Activated CD4-positive, alpha-beta T cell treated with anti-CD3 and anti-CD28 coated beads for 36 hours (primary cell): Measurements from ENCODE around the gene TMEM43. TPM values are rescaled to one million over a fixed set of nuclear protein-coding genes. Genes with fewer than 3 reads are reported as not detected.
A peak's percentile ranks its signal among the peaks of the same experiment; 100 is the strongest.

Experiments
- ATAC-seq: fragments of 200-7000 bp; cut with Tn5 transposase; one replicate; pipeline ENCODE4 v1.10.0; 2021; ENCODE audit warnings: mild to moderate bottlenecking, moderate library complexity
- CTCF ChIA-PET: fragments of 350-600 bp; sonication (Branson Sonifier 250); formaldehyde crosslinking; loops from one replicate; lab custom pipeline; 2021; ENCODE audit warnings: antibody characterized with exemption; lab: Charles Lee
- POLR2A ChIA-PET: fragments of 350-600 bp; sonication (Branson Sonifier 250); formaldehyde crosslinking; loops from one replicate; lab custom pipeline; 2021; ENCODE audit warnings: antibody characterized with exemption, inconsistent platforms; lab: Charles Lee
- DNase-seq: peaks from one replicate; pipeline ENCODE4 v3.0.0-alpha.2; 2020
- H3K27ac Mint-ChIP-seq: one replicate; pipeline ENCODE4 v1.8.0; 2021; ENCODE audit warnings: mixed read lengths
- H3K27me3 Mint-ChIP-seq: one replicate; pipeline ENCODE4 v1.8.0; 2021; ENCODE audit warnings: mixed read lengths
- H3K36me3 Mint-ChIP-seq: one replicate; pipeline ENCODE4 v1.8.0; 2021; ENCODE audit warnings: low read depth, mixed read lengths
- H3K4me1 Mint-ChIP-seq: one replicate; pipeline ENCODE4 v1.8.0; 2021; ENCODE audit warnings: mixed read lengths
- H3K4me3 Mint-ChIP-seq: one replicate; pipeline ENCODE4 v1.8.0; 2021; ENCODE audit warnings: mild to moderate bottlenecking, moderate library complexity, mixed read lengths
- H3K9me3 Mint-ChIP-seq: one replicate; pipeline ENCODE4 v1.8.0; 2021; ENCODE audit warnings: low read depth, mixed read lengths
- intact Hi-C, 2 experiments: fragments of 100-400 bp; cut with DNase I in 1 of 2; cut with micrococcal nuclease in 1 of 2; formaldehyde crosslinking; loops; one replicate each; pipeline versions ENCODE4 v1.14.2 to v1.15.1; 2022 to 2024; cut with DNase I, micrococcal nuclease
- total RNA-seq, 2 experiments: library from RNA; stranded (reverse); gene quantifications; one replicate each; pipeline ENCODE4 v1.2.3, GENCODE V29; 2021

Gene TMEM43
- total RNA-seq, 2 experiments from 2014 or later, result 28.3 to 28.5 TPM

GRCh38 chr3:14122301-14122700, 2.6 kb upstream of the TMEM43 start:
- H3K36me3 Mint-ChIP-seq, result peaks cover 40% of the 10 kb centered on the region

GRCh38 chr3:14123308-14124222, 1.3 kb upstream of the TMEM43 start:
- peaks cover 63% of the 10 kb centered on the region for H3K4me1 Mint-ChIP-seq
- H3K9me3 Mint-ChIP-seq, result peaks cover 3% of the 10 kb centered on the region
- no peaks in the 10 kb centered on the region for H3K27me3 Mint-ChIP-seq
- H3K4me3 Mint-ChIP-seq, result peak overlapping the region; percentile 96
- peak overlapping the region; percentile 89 for H3K27ac Mint-ChIP-seq
- CTCF ChIA-PET, result interaction anchor here (0.6 to 2.6 kb wide), 4 partner anchors 10 to 278 kb away, joined by 3 to 8 read pairs (median 4); no protein-coding TSS in a partner anchor
- intact Hi-C loops, result loop anchor here (1.0 to 10.0 kb wide), 11 partner anchors 21 to 1111 kb away; partner anchors contain the start of genes LSM3 (in 2 of the 2), XPC (in 2 of the 2), CCDC174 (in 1 of the 2) and MRPS25 (in 1 of the 2)
- POLR2A ChIA-PET, result interaction anchor here (0.6 to 3.6 kb wide), 3 partner anchors 41 to 227 kb away, joined by 3 to 34 read pairs (median 3); partner anchors contain the start of genes LSM3 and XPC
- peaks cover 52% of the 10 kb centered on the region for H3K36me3 Mint-ChIP-seq
- DNase-seq (no peak), ATAC-seq (no peak)

More at GRCh38 chr3:14122301-14122700, 2.6 kb upstream of the TMEM43 start:
- Mint-ChIP-seq H3K27ac (peak overlapping the region; percentile 65), H3K27me3 (no peaks in the 10 kb centered on the region), H3K9me3 (no peaks in the 10 kb centered on the region), H3K4me1 (peaks cover 50% of the 10 kb centered on the region), H3K4me3 (peak overlapping the region; percentile 50)
- intact Hi-C loops, result loop anchor here in 1 of 2 experiments (5.0 to 10.0 kb wide), 4 partner anchors 470 to 1110 kb away; partner anchors contain the start of genes MRPS25 and NUP210
- ATAC-seq (no peak), DNase-seq (no peak)
- CTCF ChIA-PET, result interaction anchor here (1.7 kb wide), 1 partner anchor 22 kb away, joined by 5 read pairs; no protein-coding TSS in a partner anchor
- POLR2A ChIA-PET, result interaction anchor here (0.6 to 1.0 kb wide), 2 partner anchors 35 to 56 kb away, joined by 3 to 4 read pairs; partner anchors contain the start of genes LSM3 and XPC

GRCh38 chr3:14124223-14124614, 633 bp upstream of the TMEM43 start:
- intact Hi-C loops, result loop anchor here (1.0 to 10.0 kb wide), 11 partner anchors 20 to 1112 kb away; partner anchors contain the start of genes LSM3 (in 2 of the 2), XPC (in 2 of the 2), CCDC174 (in 1 of the 2) and MRPS25 (in 1 of the 2)
- peak overlapping the region; percentile 89 for H3K27ac Mint-ChIP-seq
- H3K9me3 Mint-ChIP-seq, result peaks cover 3% of the 10 kb centered on the region
- peaks cover 65% of the 10 kb centered on the region for H3K4me1 Mint-ChIP-seq
- H3K27me3 Mint-ChIP-seq, result no peaks in the 10 kb centered on the region
- peak overlapping the region; percentile 96 for H3K4me3 Mint-ChIP-seq
- H3K36me3 Mint-ChIP-seq, result peaks cover 57% of the 10 kb centered on the region
- POLR2A ChIA-PET, result interaction anchor here (1.0 to 3.6 kb wide), 5 partner anchors 10 to 308 kb away, joined by 3 to 34 read pairs (median 3); partner anchors contain the start of genes LSM3 and XPC
- CTCF ChIA-PET, result interaction anchor here (1.0 to 2.6 kb wide), 3 partner anchors 10 to 228 kb away, joined by 4 to 9 read pairs (median 8); no protein-coding TSS in a partner anchor
- DNase-seq (peak; percentile 68), ATAC-seq (peak; percentile 15)

- POLR2A ChIA-PET, result interaction anchor here (1.0 to 3.6 kb wide), 6 partner anchors 9 to 645 kb away, joined by 3 to 34 read pairs (median 4); partner anchors contain the start of genes HDAC11, LSM3 and XPC
- ATAC-seq, result peak; percentile 62
- peaks cover 61% of the 10 kb centered on the region for H3K36me3 Mint-ChIP-seq
- CTCF ChIA-PET, result interaction anchor here (0.6 to 2.6 kb wide), 8 partner anchors 11 to 307 kb away, joined by 3 to 9 read pairs (median 4); partner anchors contain the start of gene LSM3
- DNase-seq, result peak; percentile 82
- H3K4me3 Mint-ChIP-seq, result peak overlapping the region; percentile 96
- H3K27me3 Mint-ChIP-seq, result no peaks in the 10 kb centered on the region
- H3K4me1 Mint-ChIP-seq, result peaks cover 59% of the 10 kb centered on the region
- intact Hi-C loops, result loop anchor here (1.0 to 10.0 kb wide), 6 partner anchors 19 to 701 kb away; partner anchors contain the start of genes HDAC11 (in 1 of the 2) and NUP210 (in 1 of the 2)
- H3K9me3 Mint-ChIP-seq, result peaks cover 3% of the 10 kb centered on the region
- H3K27ac Mint-ChIP-seq, result peak overlapping the region; percentile 90
These were observed 553 bp downstream of the TMEM43 start for GRCh38 chr3:14125193-14126016.

GRCh38 chr3:14126017-14126886, 1.4 kb downstream of the TMEM43 start:
- ChIA-PET CTCF (interaction anchor here (1.3 to 2.0 kb wide), 3 partner anchors 17 to 230 kb away, joined by 5 to 9 read pairs (median 6); partner anchors contain the start of gene LSM3), POLR2A (interaction anchor here (1.8 to 3.6 kb wide), 3 partner anchors 16 to 646 kb away, joined by 4 to 34 read pairs (median 9); partner anchors contain the start of genes HDAC11, LSM3 and XPC)
- ATAC-seq (no peak), DNase-seq (no peak)
- Mint-ChIP-seq H3K27ac (peak overlapping the region; percentile 90), H3K36me3 (peaks cover 58% of the 10 kb centered on the region), H3K9me3 (peaks cover 3% of the 10 kb centered on the region), H3K4me1 (peaks cover 56% of the 10 kb centered on the region), H3K27me3 (no peaks in the 10 kb centered on the region), H3K4me3 (peak overlapping the region; percentile 96)
- intact Hi-C loops, result loop anchor here in 1 of 2 experiments (5.0 to 10.0 kb wide), 2 partner anchors 644 to 701 kb away; partner anchors contain the start of genes HDAC11 and NUP210

- intact Hi-C loops, result loop anchor here in 1 of 2 experiments (5.0 to 10.0 kb wide), 2 partner anchors 645 to 702 kb away; partner anchors contain the start of genes HDAC11 and NUP210
- no peaks in the 10 kb centered on the region for H3K27me3 Mint-ChIP-seq
- peaks cover 49% of the 10 kb centered on the region for H3K4me1 Mint-ChIP-seq
- no peak for ATAC-seq
- H3K4me3 Mint-ChIP-seq, result peak overlapping the region; percentile 96
- ChIA-PET POLR2A (interaction anchor here (3.6 kb wide), 1 partner anchor 51 kb away, joined by 34 read pairs; the partner anchor contains the start of genes LSM3 and XPC), CTCF (no interaction called here)
- H3K9me3 Mint-ChIP-seq, result peaks cover 3% of the 10 kb centered on the region
- H3K27ac Mint-ChIP-seq, result no peak overlapping the region
- peaks cover 58% of the 10 kb centered on the region for H3K36me3 Mint-ChIP-seq
- no peak for DNase-seq
These were observed 2.1 kb downstream of the TMEM43 start for GRCh38 chr3:14126887-14127505.

GRCh38 chr3:14127516-14128161, 2.8 kb downstream of the TMEM43 start:
- POLR2A ChIA-PET, result no interaction called here
- intact Hi-C loops, result loop anchor here in 1 of 2 experiments (5.0 to 10.0 kb wide), 2 partner anchors 645 to 703 kb away; partner anchors contain the start of genes HDAC11 and NUP210
- CTCF ChIA-PET, result no interaction called here
- H3K9me3 Mint-ChIP-seq, result peaks cover 3% of the 10 kb centered on the region
- peaks cover 57% of the 10 kb centered on the region for H3K36me3 Mint-ChIP-seq
- no peaks in the 10 kb centered on the region for H3K27me3 Mint-ChIP-seq
- no peak overlapping the region for H3K27ac Mint-ChIP-seq
- DNase-seq (no peak), ATAC-seq (no peak)
- H3K4me3 Mint-ChIP-seq, result no peak overlapping the region
- H3K4me1 Mint-ChIP-seq, result peaks cover 42% of the 10 kb centered on the region

- ChIA-PET CTCF (interaction anchor here (1.7 kb wide), 1 partner anchor 14 kb away, joined by 5 read pairs; no protein-coding TSS in a partner anchor), POLR2A (no interaction called here)
- peaks cover 3% of the 10 kb centered on the region for H3K9me3 Mint-ChIP-seq
- H3K36me3 Mint-ChIP-seq, result peaks cover 59% of the 10 kb centered on the region
- no peak overlapping the region for H3K4me3 Mint-ChIP-seq
- intact Hi-C loops, result loop anchor here in 1 of 2 experiments (5.0 to 10.0 kb wide), 2 partner anchors 646 to 704 kb away; partner anchors contain the start of genes HDAC11 and NUP210
- no peak for ATAC-seq
- H3K27me3 Mint-ChIP-seq, result no peaks in the 10 kb centered on the region
- H3K27ac Mint-ChIP-seq, result peak overlapping the region; percentile 31
- peaks cover 33% of the 10 kb centered on the region for H3K4me1 Mint-ChIP-seq
- no peak for DNase-seq
These were observed 3.9 kb downstream of the TMEM43 start for GRCh38 chr3:14128724-14129123.
